HG02798 (cell line): ENCODE measurements around the gene FARS2.

Source experiments
- ATAC-seq: cut with Tn5 transposase; IDR thresholded peaks from one replicate; pipeline ENCODE4 v1.9.1; 2021; ENCODE audit warnings: mild to moderate bottlenecking; ENCODE audit not compliant: unreplicated experiment, poor library complexity

The FARS2 gene

DNA sequence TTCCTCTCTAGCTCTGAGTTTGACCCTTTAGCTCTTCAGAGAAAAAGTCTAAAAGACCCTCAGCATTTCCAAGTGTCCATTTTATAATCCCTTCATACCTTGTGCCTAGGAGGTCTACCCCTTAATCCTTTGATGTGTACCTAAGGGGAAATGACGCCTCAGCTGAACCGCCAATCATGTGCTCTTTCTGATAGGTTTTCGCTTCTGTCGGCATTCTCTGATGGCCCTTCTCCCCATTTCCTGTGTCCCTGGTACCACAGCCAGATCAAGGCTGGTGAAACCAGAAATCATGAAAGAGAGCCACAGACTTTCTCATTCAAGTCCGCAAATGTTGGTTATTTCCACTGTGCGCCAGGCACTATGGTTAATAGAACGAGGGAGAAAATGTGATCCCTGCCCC, 333.9 kb downstream of the FARS2 start:
- no peak for ATAC-seq

DNA sequence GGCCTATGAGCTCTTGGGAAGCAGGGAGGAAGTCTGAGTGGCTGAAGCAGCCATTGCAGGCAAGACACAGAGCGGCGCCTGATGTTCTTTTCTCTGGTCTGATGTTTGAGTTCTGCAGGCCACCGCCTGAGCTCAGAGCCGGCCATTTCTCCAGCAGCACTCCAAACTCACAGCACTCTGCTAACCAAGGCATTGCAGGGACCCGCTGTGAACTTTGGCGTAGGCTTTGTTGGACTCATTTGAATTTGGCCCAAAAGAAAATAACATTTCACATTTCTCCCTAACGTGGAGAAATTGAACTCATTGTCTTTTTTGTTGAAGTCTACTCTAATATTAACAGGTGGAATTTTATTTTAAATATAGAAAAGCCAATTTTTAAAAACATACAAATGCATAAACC, 336.1 kb downstream of the FARS2 start:
- no peak for ATAC-seq

DNA sequence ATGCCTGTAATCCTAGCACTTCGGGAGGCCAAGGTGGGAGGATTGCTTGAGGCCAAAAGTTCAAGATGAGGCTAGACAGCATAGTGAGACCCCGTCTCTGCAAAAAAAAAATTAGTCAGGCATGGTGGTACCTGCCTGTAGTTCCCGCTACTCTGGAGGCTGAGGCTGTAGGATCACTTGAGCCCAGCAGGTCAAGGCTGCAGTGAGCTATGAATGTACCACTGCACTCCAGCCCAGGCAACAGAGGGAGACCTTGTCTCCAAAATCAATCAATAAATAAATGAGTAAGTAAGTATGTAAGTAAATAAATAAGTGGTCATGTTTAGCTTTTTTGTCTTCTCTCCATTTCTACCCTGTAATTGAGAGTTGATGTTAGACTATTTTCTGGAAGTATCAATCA, 336.8 kb downstream of the FARS2 start:
- ATAC-seq, result no peak

DNA sequence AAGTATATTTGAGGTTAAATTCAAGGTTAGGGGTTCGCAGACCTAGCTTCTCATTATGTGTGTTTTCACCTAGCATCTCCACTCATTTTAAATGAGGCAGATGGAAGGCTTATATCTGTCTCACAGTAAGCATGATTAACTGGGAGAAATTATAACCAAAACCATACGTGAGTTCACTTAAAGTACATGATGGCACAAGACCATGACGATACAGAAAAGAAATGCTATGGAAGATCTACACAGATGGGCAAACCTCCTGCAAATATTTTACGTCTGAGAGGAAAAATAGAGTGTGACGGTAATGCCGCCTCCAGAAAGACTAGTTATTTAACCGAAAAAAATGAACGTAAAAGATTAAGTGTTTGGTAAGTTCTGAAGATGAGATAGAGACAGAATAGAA, 337.8 kb downstream of the FARS2 start:
- no peak for ATAC-seq

DNA sequence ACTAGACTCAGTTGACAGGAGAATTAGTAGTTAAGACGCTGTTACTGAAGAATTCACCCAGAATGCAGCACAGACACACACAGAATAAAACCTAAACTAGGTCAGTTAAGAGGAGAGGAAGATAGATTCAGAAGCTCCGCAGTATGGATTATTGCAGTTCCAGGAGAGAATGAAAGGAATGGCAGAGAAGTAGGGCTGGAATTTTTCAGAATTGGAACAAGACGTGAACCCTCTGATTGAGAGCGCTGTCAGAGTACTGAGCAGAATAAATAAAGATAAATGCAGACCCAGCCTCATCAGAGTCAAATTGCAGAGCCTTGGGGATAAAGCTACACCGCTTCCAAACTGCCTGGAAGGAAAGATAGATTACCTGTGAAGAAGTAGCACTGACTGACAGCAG, 344.6 kb downstream of the FARS2 start:
- no peak for ATAC-seq

DNA sequence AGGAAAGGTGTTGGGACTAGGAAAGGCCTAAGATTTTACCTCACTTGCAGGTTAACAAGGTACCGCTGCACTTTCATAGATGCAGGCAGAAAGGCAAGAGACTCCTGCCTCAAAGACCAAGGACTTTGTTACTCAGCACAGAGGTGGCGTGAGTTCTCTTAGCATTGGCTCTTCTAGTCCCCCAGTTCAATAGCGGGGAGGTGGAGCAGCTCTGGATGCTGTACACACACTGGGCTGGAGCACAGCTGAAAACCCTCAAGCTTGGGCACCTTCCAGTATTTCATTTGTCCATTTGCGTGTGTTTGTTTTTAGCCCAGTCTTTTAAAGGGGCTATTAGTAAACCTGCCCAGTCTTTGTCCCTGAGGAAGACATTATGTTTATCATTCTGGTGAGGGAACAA, 345.2 kb downstream of the FARS2 start:
- no peak for ATAC-seq

DNA sequence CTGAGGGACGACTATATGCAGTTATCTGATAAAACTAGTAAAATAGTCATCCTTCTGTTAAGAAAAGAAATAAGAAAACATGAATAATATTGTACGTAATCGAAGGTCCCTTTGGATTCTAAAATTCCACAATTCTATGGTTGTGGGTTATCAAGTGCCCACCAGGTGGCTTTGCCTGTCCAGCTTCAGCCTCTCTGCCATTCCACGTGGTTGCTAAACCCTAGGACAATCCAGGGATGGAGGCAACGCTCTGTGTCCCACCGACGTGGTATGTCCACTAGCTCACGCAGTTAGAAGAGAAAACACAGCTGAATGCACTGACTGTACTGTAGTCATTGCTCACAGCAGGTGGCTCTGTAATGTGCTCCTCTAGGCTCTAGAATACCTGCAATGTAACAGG, 349.3 kb downstream of the FARS2 start:
- no peak for ATAC-seq

DNA sequence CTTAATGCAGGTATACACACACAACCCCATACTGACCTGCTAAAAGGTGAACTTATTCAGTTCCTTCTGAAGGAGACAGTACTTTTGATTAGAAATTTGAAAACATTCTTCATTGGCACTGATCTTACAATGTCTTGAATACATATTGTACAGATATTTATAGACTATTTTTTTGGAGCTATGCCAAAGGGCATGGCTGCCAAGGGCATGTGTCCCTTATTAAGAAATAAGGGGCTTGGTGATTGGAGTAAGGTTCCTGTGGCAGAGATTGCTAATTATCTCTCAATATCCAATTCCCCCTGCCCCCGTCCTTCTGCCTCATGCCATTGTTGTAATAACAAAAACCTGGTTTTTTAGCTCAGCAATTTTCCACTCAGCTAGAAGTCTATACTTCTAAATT, 355.9 kb downstream of the FARS2 start:
- ATAC-seq, result no peak

DNA sequence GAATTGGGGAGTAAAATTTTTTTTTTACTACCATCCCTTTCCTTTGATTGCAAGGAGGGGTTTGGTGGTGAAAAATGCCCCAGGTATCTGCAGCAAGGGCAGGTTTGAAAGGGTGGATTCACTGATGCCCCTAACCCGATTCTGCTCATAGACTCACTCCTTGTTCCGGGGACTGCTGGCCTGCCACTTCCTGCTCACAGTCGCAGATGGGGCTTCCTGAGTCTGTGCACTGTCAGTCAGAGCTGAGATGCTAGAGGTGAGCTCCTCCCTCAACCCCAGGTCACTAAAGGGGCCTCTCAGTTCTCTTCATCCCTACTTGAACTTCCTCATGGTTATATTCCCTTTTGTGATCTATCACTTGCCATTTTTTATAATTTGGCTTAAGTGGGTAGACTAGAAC, 357.9 kb downstream of the FARS2 start:
- ATAC-seq, result peak; percentile 46

DNA sequence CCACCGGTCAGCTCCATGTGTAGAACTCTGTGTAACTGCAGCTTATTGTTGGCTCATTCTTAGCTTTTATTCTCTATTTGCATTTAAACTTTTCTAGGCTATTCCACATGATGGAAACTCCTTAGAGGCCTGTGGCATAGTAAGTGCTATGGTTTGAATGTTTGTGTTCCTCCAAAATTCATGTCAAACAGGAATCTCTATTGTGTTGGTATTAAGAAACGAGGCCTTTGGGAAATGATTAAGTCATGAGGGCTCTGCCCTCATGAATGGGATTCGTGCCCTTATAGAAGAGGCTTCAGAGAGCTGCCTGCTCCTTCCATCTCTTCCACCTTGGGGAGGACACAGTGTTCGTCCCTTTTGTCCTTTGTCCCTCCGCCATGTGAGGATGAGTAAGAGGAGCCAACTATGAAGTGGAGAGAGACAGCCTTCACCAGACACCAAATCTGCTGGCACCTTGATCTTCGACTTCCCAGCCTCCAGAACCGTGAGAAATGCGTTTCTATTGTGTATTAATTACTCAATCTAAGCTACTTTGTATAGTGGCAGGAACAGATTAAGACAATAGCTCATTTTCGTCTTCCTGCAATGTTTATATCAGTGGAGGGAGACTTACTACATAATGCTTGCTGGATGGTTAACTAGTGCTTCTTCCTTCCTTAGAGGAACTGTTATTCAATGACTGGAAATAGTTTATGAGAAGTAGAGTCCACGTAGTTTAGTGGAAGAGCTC, 361.1 kb downstream of the FARS2 start:
- ATAC-seq, result no peak

DNA sequence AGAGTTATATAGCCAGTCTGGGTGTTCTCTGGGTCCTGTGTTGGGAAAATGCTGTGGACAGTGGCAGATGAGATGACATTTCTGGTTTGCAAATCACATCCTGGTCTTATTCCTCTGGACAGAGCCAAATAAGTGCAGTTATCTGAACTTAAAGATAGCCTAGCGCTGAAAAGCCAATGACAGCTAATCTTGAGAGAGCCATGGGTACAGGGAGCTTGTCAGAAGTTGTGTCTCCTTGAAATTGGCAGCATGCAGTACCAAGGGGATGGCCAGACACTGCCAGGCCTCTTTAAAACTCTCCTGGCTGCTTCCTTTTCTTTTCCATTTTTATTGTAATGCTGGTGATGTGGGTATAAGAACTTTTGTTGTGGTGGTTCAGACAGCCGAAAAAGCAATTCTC, 362.5 kb downstream of the FARS2 start:
- ATAC-seq, result no peak

DNA sequence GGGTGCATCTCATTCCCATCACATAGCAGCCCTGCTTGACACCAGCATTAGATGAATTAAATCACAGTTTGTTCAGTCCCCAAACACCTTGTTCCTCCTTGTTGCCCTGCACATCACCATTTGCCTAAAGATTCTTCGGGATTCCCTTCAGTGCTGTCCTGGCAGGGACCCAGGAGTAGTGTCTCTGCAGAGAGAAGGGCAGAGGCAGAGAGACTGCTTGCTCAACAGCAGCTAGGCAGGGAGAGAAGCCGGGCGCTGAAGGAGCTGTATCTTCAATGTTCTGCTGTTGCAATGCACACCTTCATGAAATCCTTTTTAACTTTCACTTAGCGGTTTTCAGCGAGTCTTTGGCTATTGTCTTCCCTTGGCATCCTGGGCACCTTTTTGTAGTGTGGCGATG, 362.9 kb downstream of the FARS2 start:
- no peak for ATAC-seq

DNA sequence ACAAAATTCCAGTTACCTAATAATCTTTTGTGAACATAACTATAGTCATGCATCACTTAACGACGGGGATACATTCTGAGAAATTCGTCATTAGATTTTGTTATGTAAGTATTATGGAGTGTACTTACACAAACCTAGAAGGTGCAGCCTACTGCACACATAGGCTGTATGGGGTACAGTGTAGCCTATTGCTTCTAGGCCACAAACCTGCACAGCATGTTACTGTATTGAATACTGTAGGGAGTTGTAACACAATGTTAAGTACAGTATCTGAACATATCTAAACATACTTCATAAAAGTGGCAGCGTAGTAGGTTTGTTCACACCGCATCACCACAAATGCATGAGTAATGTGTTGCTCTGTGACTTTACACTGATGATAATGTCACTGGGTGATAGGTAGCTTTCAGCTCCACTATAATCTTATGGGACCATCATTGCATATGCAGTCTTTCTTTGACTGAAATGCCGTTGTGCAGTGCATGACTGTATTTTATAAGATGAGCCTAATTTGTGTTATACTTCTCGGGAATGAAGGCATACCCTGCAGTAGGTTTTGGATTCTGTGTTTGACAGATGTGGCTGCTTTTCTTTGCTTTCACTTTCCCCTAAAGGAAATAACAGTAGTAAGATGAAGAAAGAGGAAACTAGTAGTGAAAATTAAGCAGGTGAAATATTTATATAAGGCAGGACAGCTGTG, 365.6 kb downstream of the FARS2 start:
- ATAC-seq, result peak; percentile 83

DNA sequence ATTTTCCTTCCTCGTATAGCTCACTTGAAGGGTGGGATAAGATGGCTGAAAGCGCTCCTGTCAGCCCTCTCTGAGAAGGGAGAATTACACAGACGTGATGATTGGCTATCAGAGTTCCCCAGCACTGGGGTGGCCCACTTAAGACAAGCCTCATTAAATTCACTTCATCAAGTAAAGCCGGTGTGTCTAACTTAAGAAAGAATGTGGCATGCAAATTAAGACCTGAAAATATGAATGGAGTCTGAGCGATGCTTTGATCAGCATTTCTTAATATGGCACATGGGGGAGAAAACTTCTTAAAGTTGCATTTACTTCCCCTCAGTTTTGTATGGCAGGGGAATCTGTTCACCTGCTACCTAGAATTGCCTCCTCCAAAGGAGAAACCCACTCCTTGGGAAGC, 369.3 kb downstream of the FARS2 start:
- no peak for ATAC-seq

DNA sequence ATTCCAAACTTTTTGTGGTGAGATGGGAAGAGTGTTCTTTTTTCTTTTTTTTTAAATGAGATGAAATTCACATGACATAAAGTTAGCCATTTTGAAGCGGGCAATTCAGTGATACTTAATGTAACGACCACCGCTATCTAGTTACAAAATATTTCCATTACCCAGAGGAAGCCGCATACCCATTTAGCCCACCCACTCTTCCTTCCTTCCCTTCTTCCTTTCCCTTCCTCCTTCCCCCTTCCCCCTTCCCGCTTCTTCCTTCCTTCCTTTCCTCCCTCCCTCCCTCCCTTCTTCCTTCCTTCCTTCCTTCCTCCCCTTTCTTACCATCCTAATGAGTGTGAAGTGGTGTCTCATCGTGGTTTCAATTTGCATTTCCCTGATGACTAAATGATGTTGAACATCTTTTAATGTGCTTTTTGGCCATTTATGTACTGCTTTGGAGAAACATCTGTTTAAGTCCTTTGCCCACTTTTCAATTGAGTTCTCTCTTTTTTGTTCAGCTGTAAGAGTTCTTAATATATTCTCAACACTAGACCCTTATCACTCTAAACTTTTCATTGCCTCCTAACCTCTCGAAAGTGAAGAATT, 371.1 kb downstream of the FARS2 start:
- no peak for ATAC-seq

DNA sequence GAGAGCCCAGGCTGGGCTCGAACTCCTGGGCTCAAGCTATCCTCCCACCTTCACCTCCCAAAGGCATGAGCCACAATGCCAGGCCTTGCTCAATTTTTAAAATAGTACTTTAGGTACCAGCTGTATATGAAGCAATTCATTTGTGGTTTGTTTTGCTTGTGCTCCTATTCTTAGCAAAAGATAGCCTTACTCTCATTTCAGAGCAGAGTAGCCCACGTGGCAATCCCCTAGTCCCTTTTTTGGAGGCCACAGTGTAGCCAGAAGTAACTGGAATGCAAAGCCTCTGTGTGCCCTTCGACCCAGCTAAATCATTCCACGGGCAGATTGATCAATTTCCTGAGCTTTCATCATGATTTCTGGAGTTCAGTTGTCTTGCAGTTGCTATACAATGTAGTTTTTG, 373.2 kb downstream of the FARS2 start:
- ATAC-seq, result no peak

DNA sequence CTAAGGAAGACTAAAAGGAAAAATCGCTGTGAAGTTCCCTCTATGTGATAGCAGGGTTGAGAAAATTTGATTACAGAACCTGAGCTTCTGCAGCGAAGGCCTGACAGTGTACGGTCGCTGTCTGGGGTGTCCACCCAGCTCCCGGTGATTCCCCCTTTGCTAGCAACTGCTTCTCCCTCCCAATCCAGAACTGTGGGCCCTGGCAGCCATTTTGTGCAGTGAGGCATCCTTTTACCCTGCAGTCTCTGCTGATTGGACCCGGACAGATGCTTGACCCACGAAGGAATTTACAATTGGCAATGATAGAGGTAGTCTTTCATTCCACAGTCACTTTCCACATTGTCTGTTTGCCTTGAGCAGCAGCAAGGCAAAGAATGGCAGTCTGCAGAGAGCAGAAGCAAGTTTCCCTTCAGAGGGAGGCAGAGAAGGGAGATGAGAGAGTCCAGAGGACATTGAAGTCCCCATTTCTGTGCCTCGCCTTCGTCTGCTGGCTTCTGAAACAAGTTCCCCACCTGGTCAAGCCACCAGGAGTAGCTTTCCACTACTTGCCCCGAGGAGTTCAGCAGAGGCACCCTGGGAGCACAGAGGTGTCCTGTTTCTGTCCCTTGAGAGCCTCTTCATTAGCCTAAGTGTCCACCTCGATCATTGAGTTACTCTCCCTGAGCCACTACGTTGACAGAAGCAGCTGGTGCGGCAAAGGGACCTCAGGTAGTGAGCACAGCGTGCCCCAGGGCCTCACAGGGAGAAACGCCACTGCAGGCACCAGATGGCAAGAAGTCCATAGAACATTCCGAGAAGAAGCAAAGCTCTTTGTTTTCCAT, 375.1 kb downstream of the FARS2 start:
- no peak for ATAC-seq

DNA sequence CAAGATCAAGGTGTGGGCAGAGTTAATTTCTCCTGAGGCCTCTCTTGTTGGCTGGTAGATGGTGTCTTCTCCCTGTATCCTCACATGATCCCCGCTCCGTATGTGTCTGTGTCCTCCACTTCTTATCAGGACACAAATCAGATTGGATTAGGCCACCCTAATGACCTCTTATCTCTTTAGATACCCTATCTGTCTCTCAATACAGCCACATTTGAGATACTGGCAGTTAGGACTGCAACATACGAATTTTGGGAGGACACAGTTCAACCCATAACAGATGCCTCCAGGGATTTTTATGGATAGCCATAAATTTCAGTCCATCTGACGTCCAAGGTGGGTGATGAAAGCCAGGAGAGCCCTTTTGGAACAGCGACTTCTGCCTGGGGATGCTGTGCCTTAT, 376.4 kb downstream of the FARS2 start:
- ATAC-seq, result no peak

DNA sequence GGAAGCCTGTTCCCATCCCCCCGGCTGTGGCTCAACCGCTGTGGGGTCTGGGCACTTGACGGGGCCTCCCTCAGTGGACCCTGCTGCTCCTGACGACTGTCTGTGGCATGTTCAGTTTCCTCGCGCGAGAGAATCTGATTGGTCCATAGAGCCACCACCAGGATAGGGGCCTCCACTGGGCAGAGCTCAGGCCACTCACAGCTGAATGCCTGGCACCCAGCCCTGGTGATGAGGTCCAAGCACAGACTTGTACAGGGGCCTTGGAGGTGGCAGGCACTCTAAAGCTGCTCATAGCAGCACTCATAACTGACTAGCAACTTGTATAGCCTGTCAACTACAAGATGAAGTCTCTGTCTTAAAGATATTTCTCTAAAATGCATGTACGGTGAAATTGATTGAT, 377.4 kb downstream of the FARS2 start:
- no peak for ATAC-seq

DNA sequence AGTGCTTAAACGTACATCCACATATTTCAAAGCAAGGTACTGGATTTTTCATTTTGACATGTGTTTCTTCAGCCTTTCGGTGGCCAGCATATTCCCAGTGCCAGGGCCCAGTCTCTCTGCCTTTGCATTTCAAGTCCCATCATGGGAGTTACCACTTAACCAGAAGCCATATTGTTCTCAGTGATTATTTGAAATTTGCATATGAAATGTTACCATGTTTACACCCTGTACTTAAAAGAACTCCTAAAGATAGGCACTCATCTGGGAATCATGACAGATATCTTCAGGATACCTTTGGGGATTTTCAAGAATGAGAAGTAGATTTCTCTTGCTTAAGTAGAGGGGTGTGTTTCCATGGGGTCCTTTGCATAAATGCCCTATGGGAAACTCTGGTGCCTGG, 377.9 kb downstream of the FARS2 start:
- no peak for ATAC-seq

DNA sequence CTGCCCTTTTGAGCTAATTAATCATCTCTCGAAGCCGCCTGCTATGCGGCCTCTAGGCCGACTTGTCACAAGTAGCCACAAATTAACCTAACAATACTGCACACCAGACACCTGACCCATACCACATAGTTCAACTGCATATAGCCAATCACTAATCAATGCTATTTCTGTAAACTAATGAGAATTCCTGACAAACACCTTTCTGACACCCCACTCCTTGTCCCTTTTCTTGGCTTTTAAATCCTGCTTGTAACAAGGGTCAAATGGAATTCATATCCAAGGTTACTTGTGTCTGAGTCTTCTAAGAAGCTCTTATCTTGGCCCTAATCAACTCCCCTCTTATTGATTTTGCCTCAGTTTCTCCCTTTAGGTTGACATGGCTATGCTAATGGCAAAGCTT, 379.3 kb downstream of the FARS2 start:
- ATAC-seq, result no peak
